GM18507 (cell line): ENCODE measurements around the gene STAMBP.

Experiments used
- DNase-seq: peaks from one replicate; pipeline ENCODE4 v3.0.0; 2011; ENCODE audit warnings: low read depth; ENCODE audit not compliant: insufficient read length; ENCODE audit errors: extremely low spot score
- FAIRE-seq: peaks from 2 replicates; lab custom pipeline; 2011; peaks lifted over from hg19 to GRCh38; lab: Jason Lieb, UNC

Gene STAMBP

GRCh38 chr2:73919596-73920228 is 91.0 kb downstream of the STAMBP start:
- no peak for DNase-seq
- no peak for FAIRE-seq

GRCh38 chr2:73920577-73921545 is 92.1 kb downstream of the STAMBP start:
- FAIRE-seq (no peak), DNase-seq (no peak)

GRCh38 chr2:73921581-73921980 is 92.8 kb downstream of the STAMBP start:
- DNase-seq, result no peak
- no peak for FAIRE-seq

- DNase-seq (no peak), FAIRE-seq (no peak)
Observed at GRCh38 chr2:73922681-73923080, 93.9 kb downstream of the STAMBP start.
